GM18502 (cell line): Measurements from ENCODE around the gene TMEM154.

ENCODE experiments used
- ATAC-seq: cut with Tn5 transposase; IDR thresholded peaks from one replicate; pipeline ENCODE4 v1.9.1; 2021; ENCODE audit warnings: mild to moderate bottlenecking; ENCODE audit not compliant: unreplicated experiment, poor library complexity

TMEM154 gene

DNA sequence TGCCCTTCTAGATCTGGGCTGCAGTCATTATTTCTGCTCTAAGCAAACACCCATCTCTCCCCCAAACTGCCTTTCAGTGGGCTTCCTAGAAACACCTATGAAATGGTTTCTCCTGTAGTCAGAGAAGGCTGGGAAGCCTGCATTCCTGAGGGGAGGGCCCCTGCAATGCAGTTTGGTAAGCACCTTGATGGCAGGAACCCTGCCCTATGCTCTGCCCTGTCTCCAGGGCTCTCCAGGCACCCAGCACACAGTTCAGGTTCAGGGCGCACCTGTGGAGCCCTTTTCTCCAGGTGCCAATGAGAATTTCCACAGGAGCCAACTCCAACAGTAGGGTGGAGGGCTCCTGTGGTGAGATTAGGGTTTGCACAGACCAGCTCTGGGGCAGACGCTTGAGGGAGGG lies 74.8 kb downstream of the TMEM154 start:
- ATAC-seq: no peak

DNA sequence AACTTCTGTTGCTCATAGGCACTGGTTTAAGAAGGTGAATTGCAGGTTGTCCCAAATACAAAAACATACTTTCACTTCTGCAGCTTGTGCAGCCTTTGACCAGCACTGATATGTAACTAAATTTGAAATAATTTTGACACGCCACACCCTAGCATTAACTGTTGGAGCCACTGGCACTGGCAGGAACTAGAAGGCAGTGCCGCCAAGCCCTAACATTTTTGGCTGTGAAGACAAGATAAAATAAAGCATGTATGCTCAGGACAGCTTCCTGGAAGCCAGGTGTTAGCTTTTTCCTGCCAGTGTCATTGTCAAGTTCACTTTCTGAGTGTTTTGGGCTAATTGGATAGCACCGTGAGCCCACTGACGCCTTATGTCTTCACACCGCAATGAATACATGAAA lies 78.6 kb downstream of the TMEM154 start:
- no peak for ATAC-seq

DNA sequence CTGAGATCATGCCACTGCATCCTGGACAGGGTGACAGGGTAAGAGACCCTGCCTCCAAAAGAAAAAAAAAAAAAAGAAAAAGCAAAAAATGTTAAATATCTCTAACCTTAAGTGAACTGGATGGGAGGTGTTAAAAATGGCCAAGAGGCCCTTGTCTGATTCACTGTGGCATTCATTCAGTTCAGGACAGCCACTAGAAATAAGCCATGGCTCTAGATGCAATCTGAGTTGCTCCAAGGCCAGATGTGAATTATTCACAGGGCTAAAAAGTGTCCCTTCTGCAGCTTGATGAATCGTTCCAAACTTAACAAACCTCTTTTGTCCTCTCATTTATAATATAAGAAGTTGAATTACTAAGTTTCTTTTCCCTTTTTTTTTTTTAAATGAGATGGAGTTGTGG lies 80.2 kb downstream of the TMEM154 start:
- no peak for ATAC-seq

DNA sequence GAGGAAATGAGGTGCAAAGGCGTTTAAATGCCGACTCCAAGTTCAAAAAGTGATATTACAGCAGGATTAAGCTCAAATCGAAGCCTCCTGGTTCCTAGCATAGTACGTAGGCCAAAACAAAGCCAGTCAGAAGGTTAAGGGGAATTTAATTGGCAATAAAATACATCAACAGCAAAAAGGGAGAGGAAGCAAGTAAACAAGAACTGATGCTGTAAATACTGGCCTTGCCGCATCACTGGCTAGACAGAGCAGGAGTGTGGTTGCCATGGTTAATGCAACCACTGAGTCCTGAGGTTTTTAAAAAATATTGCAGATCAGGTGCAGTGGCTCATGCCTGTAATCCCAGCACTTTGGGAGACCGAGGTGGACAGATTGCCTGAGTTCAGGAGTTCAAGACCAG lies 80.7 kb downstream of the TMEM154 start:
- ATAC-seq: no peak

DNA sequence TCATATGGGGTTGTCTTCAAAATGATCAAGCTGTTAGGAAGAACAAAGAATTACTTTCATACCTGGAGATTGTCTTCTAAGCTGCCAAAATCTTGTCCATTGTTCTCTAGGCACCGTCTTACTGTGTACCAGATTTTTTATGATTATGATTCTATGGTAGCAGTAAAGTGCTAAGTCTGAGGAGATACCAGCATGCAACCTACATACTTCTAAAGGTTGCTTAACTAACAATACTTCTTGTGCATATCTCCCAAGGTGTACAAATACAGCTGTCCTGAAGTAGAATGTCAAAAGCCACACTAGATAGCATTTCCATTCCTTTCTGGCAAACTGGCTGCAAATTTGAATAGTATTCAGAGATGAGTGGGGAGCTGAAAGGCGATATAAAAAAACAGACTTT lies 81.3 kb downstream of the TMEM154 start:
- no peak for ATAC-seq

DNA sequence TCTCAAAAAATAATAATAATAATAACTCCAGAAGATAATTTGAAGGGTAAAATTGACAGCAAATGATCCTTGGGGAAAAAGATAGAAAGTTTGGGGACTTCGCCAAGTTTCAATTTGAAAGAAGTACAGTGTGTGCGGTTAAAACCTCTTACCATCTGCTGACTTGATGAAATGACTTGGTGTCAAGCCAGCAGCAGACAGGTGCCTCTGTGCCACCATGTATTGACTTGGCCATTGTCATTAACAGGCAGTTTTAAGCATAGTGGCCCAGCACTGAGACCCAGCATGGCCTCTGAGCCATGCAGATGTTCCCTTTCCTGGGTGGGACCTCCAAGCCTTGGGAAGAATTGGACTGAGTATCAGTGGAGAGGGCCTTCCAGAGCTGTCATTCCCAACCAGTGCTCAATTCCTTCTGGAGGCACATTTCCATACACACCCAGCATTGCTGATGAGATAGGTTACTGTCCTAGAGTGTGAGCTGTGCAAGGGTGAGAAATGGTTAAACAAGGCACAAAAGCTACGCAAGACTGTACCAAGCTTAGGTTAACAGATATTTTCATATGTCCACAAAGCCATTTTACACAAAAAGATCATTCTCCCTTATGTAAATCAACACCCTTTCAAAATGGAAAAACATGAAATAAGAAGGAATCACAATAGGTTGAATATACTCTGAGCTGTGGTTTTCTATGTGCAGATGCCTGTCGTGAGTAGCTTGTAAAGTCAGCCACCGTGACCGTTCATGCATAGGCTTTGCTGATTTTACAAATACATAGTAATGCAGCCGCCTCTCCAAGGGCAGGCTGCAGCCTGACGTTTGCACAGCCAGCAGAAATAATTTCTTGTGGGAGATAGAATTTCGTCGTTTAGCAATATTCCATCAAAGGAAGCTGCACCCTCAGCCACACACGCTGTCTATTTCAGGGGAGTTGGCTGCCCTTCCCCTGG lies 84.5 kb downstream of the TMEM154 start:
- peak; percentile 90 for ATAC-seq

DNA sequence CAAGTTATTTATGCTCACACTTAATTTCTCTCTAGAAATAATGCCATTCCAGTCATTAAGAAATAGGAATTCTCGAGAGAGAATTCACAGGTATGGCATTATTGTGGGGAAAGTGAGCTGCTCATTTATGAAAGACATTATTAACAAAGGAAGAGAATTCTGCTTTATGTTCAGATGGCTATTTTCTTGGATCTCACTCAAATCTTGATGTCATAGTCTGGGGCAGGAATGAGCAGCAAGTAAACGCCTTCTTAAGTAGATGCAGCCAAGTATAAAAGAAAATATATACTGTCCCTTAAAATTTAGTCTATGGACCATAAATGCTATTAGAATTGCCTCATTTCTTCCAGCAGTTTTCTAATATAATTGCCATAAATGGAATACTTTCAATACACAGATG lies 85.7 kb downstream of the TMEM154 start:
- ATAC-seq: no peak

DNA sequence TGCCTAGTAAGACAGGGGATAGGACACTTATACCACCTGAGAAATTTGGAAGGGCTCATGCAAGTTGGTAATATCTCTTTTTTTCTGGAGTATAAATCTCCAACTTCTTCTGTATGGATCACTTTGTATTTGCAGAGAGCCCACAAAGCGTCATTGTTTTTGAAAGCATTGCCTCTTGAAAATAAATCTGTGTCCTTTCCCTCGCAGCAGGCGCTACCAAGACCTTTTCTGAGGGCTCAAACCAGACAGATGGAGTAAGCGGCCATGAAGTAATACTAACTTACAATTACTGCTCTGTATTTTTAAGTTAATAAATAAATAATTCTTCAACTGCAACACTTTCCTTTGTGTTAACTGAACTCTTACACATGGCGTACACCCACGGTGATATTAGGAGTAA lies 87.9 kb downstream of the TMEM154 start:
- ATAC-seq: no peak

DNA sequence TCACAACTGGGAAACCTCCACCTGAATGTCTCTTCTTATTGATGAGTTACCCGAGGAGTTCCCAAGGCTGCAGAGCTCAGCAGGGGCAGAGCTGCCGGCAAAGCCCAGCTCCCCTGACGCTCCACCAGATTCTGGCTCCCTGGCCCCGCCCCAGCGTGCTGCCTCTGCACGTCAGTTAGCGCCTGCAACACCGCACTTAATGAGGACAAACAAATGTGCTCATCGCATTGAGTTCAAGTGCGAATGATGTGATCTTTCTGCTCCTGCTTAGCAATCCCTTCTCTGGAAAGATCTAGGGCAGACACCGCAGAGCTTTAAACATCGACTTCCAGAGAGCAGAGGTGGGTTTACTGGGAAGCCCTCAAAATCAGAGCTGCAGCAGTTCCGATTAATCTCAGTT lies 88.4 kb downstream of the TMEM154 start:
- peak; percentile 50 for ATAC-seq

DNA sequence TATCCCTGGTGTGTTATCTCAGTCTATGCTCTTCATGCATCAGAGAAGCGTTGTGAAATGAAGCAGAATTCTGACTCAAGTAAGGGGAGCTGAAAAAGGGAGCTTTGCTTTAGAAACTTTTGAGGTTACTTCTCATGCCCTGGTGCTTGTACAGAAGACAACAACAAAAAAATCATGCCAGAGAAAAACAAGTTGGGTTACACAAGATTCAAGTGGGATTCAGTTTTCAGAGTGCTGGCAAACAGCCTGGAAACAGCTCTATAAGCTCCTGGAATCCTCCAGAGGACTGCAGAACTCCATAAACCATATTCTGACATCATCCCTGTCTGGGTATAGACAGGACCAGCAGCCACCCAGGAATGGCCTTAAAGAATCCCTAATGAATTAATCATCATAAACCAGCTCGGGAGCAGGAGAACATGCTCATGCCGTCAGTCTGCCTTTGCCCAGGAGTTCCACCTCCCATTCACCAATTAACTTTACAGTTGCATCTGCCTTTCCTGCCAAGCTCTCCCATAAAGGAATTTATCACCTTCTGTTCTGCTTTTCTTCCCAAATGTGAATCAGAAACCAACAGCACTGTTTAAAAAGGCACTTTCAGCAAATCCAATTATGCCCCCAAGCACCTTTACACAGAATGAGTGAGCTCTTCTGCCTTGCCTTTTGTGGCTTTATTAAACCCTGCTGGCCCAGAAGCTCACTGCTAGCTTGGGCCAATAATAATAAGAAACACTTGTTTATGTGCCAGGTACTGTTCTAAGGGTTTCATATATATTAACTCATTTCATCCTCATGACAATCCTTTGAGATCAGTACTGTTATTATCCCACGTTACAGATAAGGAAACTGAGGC lies 89.4 kb downstream of the TMEM154 start:
- no peak for ATAC-seq

DNA sequence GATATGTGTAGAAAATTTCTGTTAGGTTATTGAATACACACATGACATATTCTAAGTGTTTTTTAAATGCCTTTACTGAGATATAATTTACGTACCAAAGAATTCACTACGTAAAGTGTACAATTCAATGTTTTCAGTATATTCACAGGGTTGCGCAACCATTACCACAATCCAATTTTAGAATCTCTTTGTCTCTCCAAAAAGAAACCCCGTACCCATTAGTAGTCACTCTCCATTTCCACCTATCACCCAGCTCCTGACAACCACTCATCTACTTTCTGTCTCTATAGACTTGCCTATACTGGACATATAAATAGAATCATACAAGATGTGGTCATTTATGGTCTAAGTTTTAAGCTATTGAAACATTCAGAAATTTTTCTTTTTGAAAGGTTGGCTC lies 90.9 kb downstream of the TMEM154 start:
- ATAC-seq: no peak

DNA sequence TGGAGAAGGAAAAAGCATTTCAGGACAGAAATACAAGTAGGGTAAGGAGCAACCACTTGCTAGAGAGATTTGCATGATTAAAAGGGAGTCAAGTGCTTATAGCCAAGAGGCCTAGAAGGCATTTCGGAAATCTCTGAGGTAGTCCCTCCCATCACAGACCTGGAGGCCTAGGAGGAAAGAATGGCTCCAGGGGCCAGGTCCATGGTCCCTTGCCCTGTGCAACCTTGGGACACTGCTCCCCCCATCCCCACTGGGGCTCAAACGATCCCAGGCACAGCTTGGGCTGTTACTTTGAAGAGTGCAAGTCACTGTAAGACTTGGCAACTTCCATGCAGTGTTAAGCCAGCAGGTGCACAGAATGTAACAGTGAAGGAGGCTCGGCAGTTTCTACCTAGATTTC lies 92.7 kb downstream of the TMEM154 start:
- ATAC-seq: no peak

DNA sequence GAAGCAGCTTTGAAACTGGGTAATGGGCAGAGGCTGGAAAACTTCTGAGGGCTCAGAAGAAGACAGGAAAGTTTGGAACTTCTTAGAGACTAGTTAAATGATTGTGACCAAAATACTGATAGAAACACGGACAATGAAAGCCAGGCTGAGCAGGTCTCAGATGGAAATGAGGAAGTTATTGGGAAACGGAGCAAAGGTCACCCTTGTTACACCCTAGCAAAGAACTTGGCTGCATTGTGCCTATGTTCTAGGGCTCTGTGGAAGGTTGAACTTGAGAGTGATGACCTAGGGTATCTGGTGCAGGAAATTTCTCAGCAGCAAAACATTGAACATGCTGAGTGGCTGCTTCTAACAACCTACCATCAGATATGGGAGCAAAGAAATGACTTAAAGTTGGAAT lies 93.1 kb downstream of the TMEM154 start:
- ATAC-seq: no peak

DNA sequence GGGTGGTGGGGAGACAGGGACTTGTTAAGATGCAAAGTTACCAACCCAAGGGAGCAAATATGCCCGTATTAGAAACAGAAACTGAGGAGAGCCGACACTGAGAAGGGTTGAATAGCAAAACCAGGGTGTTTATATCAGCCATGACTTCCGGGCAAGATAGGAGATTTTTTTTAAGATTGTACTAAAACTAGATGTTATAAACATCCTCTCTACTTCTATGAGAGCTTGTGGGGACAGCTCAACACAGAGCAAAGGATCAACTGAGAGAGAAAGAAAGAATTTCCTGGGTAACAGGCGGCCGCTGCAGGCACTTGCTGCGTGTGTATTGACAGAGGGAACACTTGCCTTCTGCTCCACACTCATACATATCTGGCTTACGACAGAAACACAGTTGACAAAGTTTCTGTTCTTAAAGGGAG lies 94.8 kb downstream of the TMEM154 start:
- peak; percentile 77 for ATAC-seq

DNA sequence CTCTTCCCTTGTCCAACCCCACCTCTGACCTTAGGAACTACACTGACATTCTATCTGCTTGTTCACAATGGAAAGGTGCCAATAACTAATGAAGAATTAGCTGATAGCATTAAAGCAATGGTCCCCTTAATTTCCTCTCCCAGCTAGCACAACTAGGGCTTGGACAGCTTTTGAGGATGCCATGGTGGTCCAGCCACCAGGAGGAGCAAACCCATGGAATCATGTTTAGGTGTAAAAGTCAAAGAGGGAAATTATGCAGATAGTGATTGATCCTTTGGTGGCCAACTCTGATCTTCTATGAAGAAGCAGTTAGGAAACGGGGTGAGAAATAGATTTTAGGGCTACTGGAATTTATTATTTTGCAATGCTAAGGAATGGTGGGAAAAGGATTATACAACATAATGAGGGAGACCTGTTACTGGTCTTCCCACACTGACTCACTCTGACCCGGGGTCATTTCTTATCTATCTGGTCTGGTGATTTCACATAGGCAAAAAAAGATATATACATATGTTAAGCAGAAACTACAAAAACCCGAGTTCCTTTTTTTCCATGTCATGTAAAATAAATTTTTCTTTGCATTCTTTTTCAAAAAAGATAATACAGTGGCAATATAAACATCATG lies 98.1 kb downstream of the TMEM154 start:
- no peak for ATAC-seq

DNA sequence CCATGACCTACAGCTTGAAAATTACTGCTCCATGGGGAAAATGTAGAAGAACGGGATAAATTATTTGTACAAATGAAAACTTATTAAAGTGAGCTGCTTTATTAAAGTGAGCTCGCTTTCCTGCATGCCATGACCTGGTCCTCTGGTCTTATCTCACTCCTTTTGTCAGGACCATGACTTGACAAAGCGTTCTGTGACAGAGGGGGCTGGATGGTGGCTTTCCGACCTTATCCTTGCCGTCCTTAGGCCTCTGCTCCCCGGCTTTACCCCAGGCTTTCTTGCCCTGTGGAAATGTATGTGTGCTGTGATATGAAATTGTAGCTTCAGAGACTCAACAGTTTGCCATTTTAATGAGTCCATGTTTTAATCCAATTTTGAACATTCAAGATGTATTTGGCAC lies 99.9 kb downstream of the TMEM154 start:
- ATAC-seq: no peak

DNA sequence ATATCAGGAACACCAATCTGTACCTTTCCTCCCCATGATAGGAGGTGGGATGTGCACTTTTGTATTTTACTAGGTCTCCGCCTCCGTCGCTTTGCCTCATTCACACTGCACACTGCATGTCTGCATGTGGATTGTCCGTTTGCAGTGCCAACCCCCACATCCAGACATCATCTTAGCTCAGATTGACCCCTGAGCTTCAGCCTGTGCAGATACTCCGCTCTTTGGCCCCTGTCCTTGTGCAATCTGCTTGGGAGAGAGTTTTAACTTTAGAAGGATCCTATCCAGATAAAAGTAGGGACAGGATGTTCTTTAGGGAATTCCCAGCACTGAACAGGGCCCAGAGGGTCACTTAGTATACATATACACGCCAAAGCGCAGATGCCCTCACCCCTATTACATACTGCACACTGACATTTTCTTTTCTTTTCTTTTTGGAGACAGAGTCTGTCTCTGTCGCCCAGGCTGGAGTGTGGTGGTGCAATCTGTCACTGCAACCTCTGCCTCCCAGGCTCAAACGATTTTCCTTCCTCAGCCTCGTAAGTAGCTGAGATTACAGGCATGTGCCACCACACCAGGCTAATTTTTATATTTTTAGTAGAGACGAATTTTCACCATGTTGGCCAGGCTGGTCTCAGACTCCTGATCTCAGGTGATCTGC lies 100.6 kb downstream of the TMEM154 start:
- no peak for ATAC-seq

DNA sequence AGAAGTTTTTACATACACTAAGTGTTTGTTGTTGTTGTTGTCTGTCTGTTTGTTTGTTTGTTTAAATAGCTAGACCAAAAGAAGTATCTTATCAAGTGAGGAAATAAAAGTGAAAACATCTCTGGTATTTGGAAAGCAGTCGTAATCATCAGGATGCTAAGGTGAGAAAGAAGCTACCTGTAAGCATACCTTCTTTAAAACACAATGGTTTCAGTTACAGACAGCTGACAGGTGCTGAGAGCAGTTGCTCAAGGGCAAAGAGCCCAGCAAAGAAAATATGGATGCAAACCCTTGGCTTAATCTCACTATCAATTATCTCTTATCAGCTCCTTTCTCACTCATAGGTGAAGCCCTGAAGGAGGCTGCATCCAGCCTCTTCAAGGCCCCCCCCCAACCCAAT lies 101.1 kb downstream of the TMEM154 start:
- ATAC-seq: no peak

DNA sequence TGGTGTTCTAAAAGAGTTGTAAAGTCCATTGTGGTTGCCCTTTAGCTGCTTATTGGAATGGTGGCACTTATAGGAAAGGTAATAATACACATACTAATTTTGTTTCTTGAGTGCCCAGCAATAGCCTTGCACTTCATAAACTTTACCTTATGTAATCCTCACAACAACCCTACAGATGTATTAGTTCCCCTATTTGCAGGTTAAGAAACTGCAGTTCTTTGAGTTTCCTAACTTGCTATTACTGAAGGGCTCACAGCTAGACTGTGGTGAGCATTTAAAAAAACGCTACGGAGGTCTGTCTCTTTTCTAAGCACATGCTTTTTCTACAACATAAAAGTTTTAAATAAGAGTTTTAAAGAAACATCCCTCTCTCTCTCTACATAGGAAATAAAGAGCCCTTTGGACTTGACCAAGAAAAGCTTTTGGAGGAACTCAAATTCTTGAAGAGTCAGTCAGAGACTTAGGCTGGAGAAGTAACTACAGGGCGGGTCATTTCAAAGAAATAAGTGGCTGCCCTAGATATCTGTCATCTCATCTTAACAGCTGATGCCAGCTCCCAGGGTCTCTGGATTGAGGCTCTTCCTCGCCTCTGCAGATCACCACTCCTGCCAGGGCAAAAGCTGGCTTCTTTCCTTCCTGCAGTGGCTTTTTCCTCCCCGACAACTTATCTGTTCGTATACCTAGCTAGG lies 101.9 kb downstream of the TMEM154 start:
- peak; percentile 91 for ATAC-seq

DNA sequence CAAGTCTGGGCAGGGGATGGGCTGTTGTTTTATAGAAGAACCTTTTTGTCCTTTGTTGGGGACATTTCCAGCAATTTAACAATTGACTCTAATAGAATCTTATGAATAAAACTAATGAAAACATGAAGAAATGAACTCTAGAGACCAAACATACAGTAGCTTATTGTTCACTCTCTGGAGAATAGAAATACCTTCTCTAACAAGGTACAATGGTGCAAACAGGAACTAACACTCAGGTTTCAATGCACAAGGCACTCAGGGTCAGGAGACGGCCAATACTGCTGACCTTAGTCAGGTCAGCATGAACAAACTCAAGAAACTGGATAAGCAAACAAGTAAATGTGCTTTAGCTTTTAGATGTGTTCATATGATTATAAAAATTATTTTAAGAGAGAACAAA lies 104.3 kb downstream of the TMEM154 start:
- no peak for ATAC-seq
